PC-9 (cell line): Measurements from ENCODE around the gene HSPA12B. TPM values are rescaled to one million over a fixed set of nuclear protein-coding genes. Genes with fewer than 3 reads are reported as not detected.

ENCODE experiments used
- BruUV-seq: library from RNA; stranded (reverse); fragments of 400-500 nt; replicated peaks from 2 replicates; lab custom pipeline; 2021; lab: Mats Ljungman, UMichigan
- CTCF ChIA-PET: fragments of 300-600 bp; sonication (Branson Sonifier 250); formaldehyde crosslinking; loops from one replicate; lab custom pipeline; 2022; ENCODE audit warnings: antibody characterized with exemption; lab: Charles Lee
- POLR2A ChIA-PET: fragments of 300-600 bp; sonication (Branson Sonifier 250); formaldehyde crosslinking; loops from one replicate; lab custom pipeline; 2022; ENCODE audit warnings: antibody characterized with exemption; ENCODE audit not compliant: unreplicated experiment; lab: Charles Lee
- DNase-seq, 2 experiments: peaks; one replicate each; pipeline versions ENCODE4 v3.0.0 to v3.0.0-alpha.2; 2015 to 2022; ENCODE audit warnings: mixed read lengths in 1 of 2
- H2AFZ ChIP-seq: fragments of 200-600 bp; sonication (generic); 2 replicates; pipeline ENCODE4 v1.8.1; 2017; ENCODE audit warnings: antibody characterized with exemption
- H3F3A ChIP-seq: fragments of 200-600 bp; sonication (generic); 2 replicates; pipeline ENCODE4 v1.8.1; 2017; ENCODE audit warnings: antibody characterized with exemption, mild to moderate bottlenecking, low read depth; ENCODE audit not compliant: insufficient read depth
- H3K27ac ChIP-seq: fragments of 200-600 bp; sonication (generic); 2 replicates; pipeline ENCODE4 v1.6.1; 2016; ENCODE audit warnings: mixed run types
- H3K27me3 ChIP-seq: fragments of 200-600 bp; sonication (generic); 2 replicates; pipeline ENCODE4 v1.6.1; 2016; ENCODE audit warnings: low read depth, mixed run types; ENCODE audit not compliant: insufficient read depth
- H3K36me3 ChIP-seq: fragments of 200-600 bp; sonication (generic); 2 replicates; pipeline ENCODE4 v1.6.1; 2016; ENCODE audit warnings: low read depth, mixed run types
- H3K4me1 ChIP-seq: fragments of 200-600 bp; sonication (generic); replicated peaks from 2 replicates; pipeline ENCODE4 v1.6.1; 2016; ENCODE audit warnings: mixed run types; ENCODE audit not compliant: insufficient read depth
- H3K4me2 ChIP-seq: fragments of 200-600 bp; sonication (generic); 2 replicates; pipeline ENCODE4 v1.6.1; 2017; ENCODE audit warnings: mixed run types
- H3K4me3 ChIP-seq: fragments of 200-600 bp; sonication (generic); 2 replicates; pipeline ENCODE4 v1.6.1; 2016; ENCODE audit warnings: mixed run types
- H3K79me2 ChIP-seq: fragments of 200-600 bp; sonication (generic); 2 replicates; pipeline ENCODE4 v1.6.1; 2017; ENCODE audit warnings: low read depth, mixed run types
- H3K9me2 ChIP-seq: fragments of 200-600 bp; sonication (generic); 2 replicates; pipeline ENCODE4 v1.8.1; 2017; ENCODE audit warnings: mild to moderate bottlenecking; ENCODE audit not compliant: insufficient read depth
- H3K9me3 ChIP-seq: fragments of 200-600 bp; sonication (generic); 2 replicates; pipeline ENCODE4 v1.8.1; 2016; ENCODE audit warnings: low read depth; ENCODE audit not compliant: insufficient read depth
- H4K20me1 ChIP-seq: fragments of 200-600 bp; sonication (generic); 2 replicates; pipeline ENCODE4 v1.8.1; 2017; ENCODE audit not compliant: insufficient read depth
- CTCF ChIP-seq: fragments of 200-600 bp; sonication (generic); conservative IDR thresholded peaks from 2 replicates; pipeline ENCODE4 v1.6.1; 2017; ENCODE audit warnings: mixed run types, antibody characterized with exemption, mild to moderate bottlenecking, moderate library complexity
- EZH2 ChIP-seq: fragments of 200-600 bp; sonication (generic); IDR thresholded peaks from 2 replicates; pipeline ENCODE4 v1.8.0; 2017; ENCODE audit warnings: antibody characterized with exemption, low read depth
- intact Hi-C: fragments of 100-400 bp; cut with micrococcal nuclease; formaldehyde crosslinking; loops from one replicate; pipeline ENCODE4 v1.10.0; 2022; ENCODE audit not compliant: unreplicated experiment
- total RNA-seq: library from RNA; stranded (reverse); gene quantifications from 2 replicates; pipeline ENCODE4 v1.2.3, GENCODE V29; 2021

HSPA12B gene
- total RNA-seq, 1 experiment from 2014 or later = not detected

- TF ChIP-seq EZH2 (no peak), CTCF (no peak)
- Histone ChIP-seq H3K4me2 (no peak overlapping the region), H4K20me1 (no peaks in the 10 kb centered on the region; the same call in 1 of the 2 replicates), H3K79me2 (peaks cover 9% of the 10 kb centered on the region), H3K27me3 (no peaks in the 10 kb centered on the region), H3K27ac (no peak overlapping the region), H3K36me3 (no peaks in the 10 kb centered on the region), H3F3A (peaks cover 22% of the 10 kb centered on the region), H3K9me3 (no peaks in the 10 kb centered on the region), H3K4me3 (no peak overlapping the region), H3K9me2 (no peaks in the 10 kb centered on the region), H2AFZ (no peak overlapping the region), H3K4me1 (peaks cover 19% of the 10 kb centered on the region)
- ChIA-PET CTCF (no interaction called here), POLR2A (interaction anchor here (0.7 kb wide), 1 partner anchor 27 kb away, joined by 6 read pairs; no protein-coding TSS in a partner anchor)
- DNase-seq = no peak
- BruUV-seq = no TSS peak
- intact Hi-C loops = no loop called here
Observed at GRCh38 chr20:3771552-3772058, 39.1 kb downstream of the HSPA12B start.

GRCh38 chr20:3775457-3776108 is 43.1 kb downstream of the HSPA12B start:
- Histone ChIP-seq H4K20me1 (no peaks in the 10 kb centered on the region), H3K27me3 (no peaks in the 10 kb centered on the region), H3K9me2 (no peaks in the 10 kb centered on the region), H3K4me1 (peaks cover 3% of the 10 kb centered on the region), H3K4me2 (no peak overlapping the region), H3K36me3 (no peaks in the 10 kb centered on the region), H3K9me3 (no peaks in the 10 kb centered on the region), H2AFZ (no peak overlapping the region), H3K79me2 (no peaks in the 10 kb centered on the region), H3K27ac (no peak overlapping the region), H3K4me3 (no peak overlapping the region), H3F3A (no peaks in the 10 kb centered on the region)
- no peak for DNase-seq
- TF ChIP-seq CTCF (no peak), EZH2 (no peak)
- CTCF ChIA-PET = no interaction called here
- POLR2A ChIA-PET = interaction anchor here (0.6 kb wide), 1 partner anchor 8 kb away, joined by 3 read pairs; the partner anchor contains the start of gene ADISSP
- no TSS peak for BruUV-seq
- intact Hi-C loops = no loop called here

GRCh38 chr20:3777381-3777715 is 44.9 kb downstream of the HSPA12B start:
- TF ChIP-seq EZH2 (no peak), CTCF (no peak)
- Histone ChIP-seq H3K4me1 (peaks cover 6% of the 10 kb centered on the region), H3F3A (peaks cover 9% of the 10 kb centered on the region; the same call in 1 of the 2 replicates), H3K9me2 (no peaks in the 10 kb centered on the region), H3K4me2 (peak overlapping the region; percentile 38; the same call in 1 of the 2 replicates), H3K27ac (no peak overlapping the region), H2AFZ (no peak overlapping the region), H3K9me3 (no peaks in the 10 kb centered on the region), H3K79me2 (no peaks in the 10 kb centered on the region), H4K20me1 (0 out of 2 replicates have a peak, but pooled peaks cover 7% of the 10 kb centered on the region), H3K27me3 (no peaks in the 10 kb centered on the region), H3K36me3 (no peaks in the 10 kb centered on the region), H3K4me3 (no peak overlapping the region)
- no peak for DNase-seq
- BruUV-seq = no TSS peak
- CTCF ChIA-PET = no interaction called here
- intact Hi-C loops = no loop called here
- POLR2A ChIA-PET = interaction anchor here (0.6 to 0.8 kb wide), 2 partner anchors 323 to 384 kb away, joined by 4 to 7 read pairs; no protein-coding TSS in a partner anchor
